OCI-LY7 (cell line): Measurements from ENCODE around the gene INPP5F. TPM values are rescaled to one million over a fixed set of nuclear protein-coding genes. Genes with fewer than 3 reads are reported as not detected.

Source experiments
- BruUV-seq: library from RNA; stranded (reverse); fragments of 400-500 nt; replicated peaks from 2 replicates; lab custom pipeline; 2021; lab: Mats Ljungman, UMichigan
- CTCF ChIA-PET: fragments of 300-600 bp; sonication (Branson Sonifier 250); formaldehyde crosslinking; loops from one replicate; lab custom pipeline; 2022; ENCODE audit warnings: antibody characterized with exemption; ENCODE audit not compliant: unreplicated experiment; lab: Charles Lee
- POLR2A ChIA-PET: fragments of 300-600 bp; sonication (Branson Sonifier 250); formaldehyde crosslinking; loops from one replicate; lab custom pipeline; 2022; ENCODE audit warnings: antibody characterized with exemption; lab: Charles Lee
- DNase-seq: peaks from one replicate; pipeline ENCODE4 v3.0.0-alpha.2; 2015; ENCODE audit warnings: low spot score
- H2AFZ ChIP-seq: fragments of 200-600 bp; sonication (generic), shearing (Covaris generic); 2 replicates; pipeline ENCODE4 v1.6.1; 2014; ENCODE audit warnings: mild to moderate bottlenecking, antibody characterized with exemption, low read length, moderate library complexity
- H3K27ac ChIP-seq: fragments of 200-600 bp; sonication (generic); 2 replicates; pipeline ENCODE4 v1.5.1; 2014; ENCODE audit warnings: mixed run types, low read depth, mild to moderate bottlenecking, moderate library complexity, low read length, inconsistent platforms; ENCODE audit not compliant: poor library complexity, severe bottlenecking
- H3K36me3 ChIP-seq: fragments of 200-600 bp; sonication (generic); 2 replicates; pipeline ENCODE4 v1.6.1; 2014; ENCODE audit warnings: mild to moderate bottlenecking, antibody characterized with exemption, low read length, moderate library complexity, mixed read lengths; ENCODE audit not compliant: insufficient read depth
- H3K4me1 ChIP-seq: fragments of 200-600 bp; sonication (generic); 2 replicates; pipeline ENCODE4 v1.5.1; 2014; ENCODE audit warnings: mild to moderate bottlenecking, low read length; ENCODE audit not compliant: insufficient read depth, poor library complexity, severe bottlenecking
- H3K4me2 ChIP-seq: fragments of 200-600 bp; sonication (generic); 2 replicates; pipeline ENCODE4 v1.6.1; 2014; ENCODE audit warnings: mild to moderate bottlenecking, low read length
- H3K4me3 ChIP-seq: fragments of 200-600 bp; sonication (generic); 2 replicates; pipeline ENCODE4 v1.5.1; 2014; ENCODE audit warnings: mild to moderate bottlenecking, low read depth, low read length; ENCODE audit not compliant: poor library complexity, severe bottlenecking
- H3K79me2 ChIP-seq: fragments of 200-600 bp; sonication (generic); 2 replicates; pipeline ENCODE4 v1.6.1; 2016; ENCODE audit warnings: low read depth, mild to moderate bottlenecking, low read length, moderate library complexity, mixed read lengths; ENCODE audit not compliant: insufficient read depth
- H3K9me2 ChIP-seq: fragments of 200-600 bp; sonication (generic); 2 replicates; pipeline ENCODE4 v1.6.1; 2016; ENCODE audit warnings: mild to moderate bottlenecking, low read length, mixed read lengths; ENCODE audit not compliant: insufficient read depth
- H3K9me3 ChIP-seq: fragments of 200-600 bp; sonication (generic); 2 replicates; pipeline ENCODE4 v1.6.1; 2014; ENCODE audit warnings: mild to moderate bottlenecking, mixed run types, low read length, mixed read lengths
- H4K20me1 ChIP-seq: fragments of 200-600 bp; sonication (generic); 2 replicates; pipeline ENCODE4 v1.6.1; 2014; ENCODE audit warnings: mild to moderate bottlenecking, antibody characterized with exemption, low read length, moderate library complexity, mixed read lengths; ENCODE audit not compliant: insufficient read depth
- CTCF ChIP-seq: fragments of 200-600 bp; sonication (generic); conservative IDR thresholded peaks from 2 replicates; pipeline ENCODE4 v1.5.1; 2014; ENCODE audit warnings: mild to moderate bottlenecking, antibody characterized with exemption, low read length, moderate library complexity, mixed read lengths
- EZH2phosphoT487 ChIP-seq: fragments of 200-600 bp; sonication (generic); IDR thresholded peaks from 2 replicates; pipeline ENCODE4 v1.6.1; 2018; ENCODE audit warnings: low read depth, borderline replicate concordance, mild to moderate bottlenecking, mixed run types, antibody characterized with exemption, low read length, moderate library complexity, mixed read lengths
- intact Hi-C: fragments of 100-400 bp; cut with micrococcal nuclease; formaldehyde crosslinking; loops from one replicate; pipeline ENCODE4 v1.10.0; 2022; ENCODE audit not compliant: unreplicated experiment
- total RNA-seq, 2 experiments: library from RNA; depleted of rRNA in 1 of 2; stranded (reverse); fragments of >200 nt in 1 of 2; shearing (Covaris generic) in 1 of 2; gene quantifications; 2 replicates each; pipeline ENCODE4 v1.2.3, GENCODE V29; 2014 to 2022

Gene INPP5F
- total RNA-seq, 2 experiments from 2014 or later = 6.2 to 12.8 TPM

GRCh38 chr10:119753309-119753708 lies 27.5 kb downstream of the INPP5F start:
- POLR2A ChIA-PET = no interaction called here
- Histone ChIP-seq H3K9me2 (no peaks in the 10 kb centered on the region), H4K20me1 (no peaks in the 10 kb centered on the region), H3K27ac (no peak overlapping the region), H3K9me3 (no peaks in the 10 kb centered on the region), H3K4me2 (no peak overlapping the region), H3K36me3 (no peaks in the 10 kb centered on the region), H3K4me1 (no peaks in the 10 kb centered on the region), H3K79me2 (no peaks in the 10 kb centered on the region), H2AFZ (no peak overlapping the region), H3K4me3 (no peak overlapping the region)
- TF ChIP-seq EZH2phosphoT487 = no peak
- no peak for TF ChIP-seq CTCF
- CTCF ChIA-PET = no interaction called here
- DNase-seq = no peak
- intact Hi-C loops = loop anchor here (5.0 to 10.0 kb wide), 2 partner anchors 161 to 584 kb away; no protein-coding TSS in a partner anchor
- no TSS peak for BruUV-seq

- CTCF ChIA-PET = no interaction called here
Measured at GRCh38 chr10:119754085-119754484, 28.2 kb downstream of the INPP5F start.

More at GRCh38 chr10:119754085-119754484, 28.2 kb downstream of the INPP5F start:
- Histone ChIP-seq H3K9me2 (no peaks in the 10 kb centered on the region), H2AFZ (no peak overlapping the region), H3K4me2 (no peak overlapping the region), H3K4me1 (no peaks in the 10 kb centered on the region), H3K36me3 (no peaks in the 10 kb centered on the region), H3K27ac (no peak overlapping the region), H3K4me3 (no peak overlapping the region), H3K79me2 (no peaks in the 10 kb centered on the region), H3K9me3 (no peaks in the 10 kb centered on the region), H4K20me1 (no peaks in the 10 kb centered on the region)
- BruUV-seq = no TSS peak
- intact Hi-C loops = loop anchor here (5.0 to 10.0 kb wide), 2 partner anchors 161 to 583 kb away; no protein-coding TSS in a partner anchor
- TF ChIP-seq EZH2phosphoT487 (no peak), CTCF (no peak)
- DNase-seq = no peak
- POLR2A ChIA-PET = no interaction called here
